Liver (tissue), 3 donors: Measurements from ENCODE around the gene DYNLT1.

Experiments
- EGR1 ChIP-seq, 2 donors: IDR thresholded peaks; 2 replicates each; pipeline ENCODE4 v1.6.1; 2016 to 2018; ENCODE audit warnings: antibody characterized with exemption in 2 of 2, low read depth in 2 of 2
- FOXA1 ChIP-seq: IDR thresholded peaks from 2 replicates; pipeline ENCODE4 v1.6.1; 2016; ENCODE audit warnings: antibody characterized with exemption
- GABPA ChIP-seq, 2 donors: IDR thresholded peaks in 1 of 2; conservative IDR thresholded peaks in 1 of 2; 2 replicates each; pipeline ENCODE4 v1.6.1; 2016; ENCODE audit warnings: antibody characterized with exemption in 2 of 2, mild to moderate bottlenecking in 1 of 2, moderate library complexity in 1 of 2
- JUND ChIP-seq, 2 donors: IDR thresholded peaks; 2 replicates each; pipeline ENCODE4 v1.6.1; 2016; ENCODE audit warnings: antibody characterized with exemption in 2 of 2
- MAX ChIP-seq: IDR thresholded peaks from 2 replicates; pipeline ENCODE4 v1.6.1; 2016; ENCODE audit warnings: antibody characterized with exemption
- NR2F2 ChIP-seq: IDR thresholded peaks from 2 replicates; pipeline ENCODE4 v1.6.1; 2016; ENCODE audit warnings: antibody characterized with exemption
- RAD21 ChIP-seq, 2 donors: IDR thresholded peaks; 2 replicates each; pipeline ENCODE4 v1.6.1; 2016; ENCODE audit warnings: antibody characterized with exemption in 2 of 2, mild to moderate bottlenecking in 2 of 2
- REST ChIP-seq: IDR thresholded peaks from 2 replicates; pipeline ENCODE4 v1.6.1; 2016; ENCODE audit warnings: antibody characterized with exemption, mild to moderate bottlenecking
- RXRA ChIP-seq, 2 donors: IDR thresholded peaks; 2 replicates each; pipeline ENCODE4 v1.6.1; 2017 to 2018; ENCODE audit warnings: antibody characterized with exemption in 2 of 2, mild to moderate bottlenecking in 1 of 2
- SP1 ChIP-seq: IDR thresholded peaks from 2 replicates; pipeline ENCODE4 v1.6.1; 2018; ENCODE audit warnings: antibody characterized with exemption, mild to moderate bottlenecking
- TAF1 ChIP-seq: conservative IDR thresholded peaks from 2 replicates; pipeline ENCODE4 v1.6.1; 2016; ENCODE audit warnings: antibody characterized with exemption, mild to moderate bottlenecking
- TF ChIP-seq, protein P1 (sequence below): fragments of 150-350 bp; IDR thresholded peaks from 2 replicates; pipeline ENCODE4 v1.5.1; 2017; ENCODE audit warnings: improper control_type of control experiment, low read depth, low read length; ENCODE audit not compliant: missing input control
- TF ChIP-seq, protein P2 (sequence below): IDR thresholded peaks from 2 replicates; pipeline ENCODE4 v1.6.1; 2016; ENCODE audit warnings: antibody characterized with exemption
- TF ChIP-seq, protein P3 (sequence below): IDR thresholded peaks from 2 replicates; pipeline ENCODE4 v1.6.1; 2016; ENCODE audit warnings: antibody characterized with exemption
- donor health status: healthy.
- donor health status: healthy.

GRCh38 chr6:158606935-158607334, 37.6 kb downstream of the DYNLT1 start:
- TF ChIP-seq, protein P1, sequence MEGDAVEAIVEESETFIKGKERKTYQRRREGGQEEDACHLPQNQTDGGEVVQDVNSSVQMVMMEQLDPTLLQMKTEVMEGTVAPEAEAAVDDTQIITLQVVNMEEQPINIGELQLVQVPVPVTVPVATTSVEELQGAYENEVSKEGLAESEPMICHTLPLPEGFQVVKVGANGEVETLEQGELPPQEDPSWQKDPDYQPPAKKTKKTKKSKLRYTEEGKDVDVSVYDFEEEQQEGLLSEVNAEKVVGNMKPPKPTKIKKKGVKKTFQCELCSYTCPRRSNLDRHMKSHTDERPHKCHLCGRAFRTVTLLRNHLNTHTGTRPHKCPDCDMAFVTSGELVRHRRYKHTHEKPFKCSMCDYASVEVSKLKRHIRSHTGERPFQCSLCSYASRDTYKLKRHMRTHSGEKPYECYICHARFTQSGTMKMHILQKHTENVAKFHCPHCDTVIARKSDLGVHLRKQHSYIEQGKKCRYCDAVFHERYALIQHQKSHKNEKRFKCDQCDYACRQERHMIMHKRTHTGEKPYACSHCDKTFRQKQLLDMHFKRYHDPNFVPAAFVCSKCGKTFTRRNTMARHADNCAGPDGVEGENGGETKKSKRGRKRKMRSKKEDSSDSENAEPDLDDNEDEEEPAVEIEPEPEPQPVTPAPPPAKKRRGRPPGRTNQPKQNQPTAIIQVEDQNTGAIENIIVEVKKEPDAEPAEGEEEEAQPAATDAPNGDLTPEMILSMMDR: no peak
- no peak for TF ChIP-seq REST
- TF ChIP-seq RXRA (IDR thresholded peaks at IDR 0.05): no peak
- TF ChIP-seq EGR1 (IDR thresholded peaks at IDR 0.05; ENCODE audit: low read depth in 2 of 2): no peak
- no peak for TF ChIP-seq MAX
- TF ChIP-seq, protein P2, sequence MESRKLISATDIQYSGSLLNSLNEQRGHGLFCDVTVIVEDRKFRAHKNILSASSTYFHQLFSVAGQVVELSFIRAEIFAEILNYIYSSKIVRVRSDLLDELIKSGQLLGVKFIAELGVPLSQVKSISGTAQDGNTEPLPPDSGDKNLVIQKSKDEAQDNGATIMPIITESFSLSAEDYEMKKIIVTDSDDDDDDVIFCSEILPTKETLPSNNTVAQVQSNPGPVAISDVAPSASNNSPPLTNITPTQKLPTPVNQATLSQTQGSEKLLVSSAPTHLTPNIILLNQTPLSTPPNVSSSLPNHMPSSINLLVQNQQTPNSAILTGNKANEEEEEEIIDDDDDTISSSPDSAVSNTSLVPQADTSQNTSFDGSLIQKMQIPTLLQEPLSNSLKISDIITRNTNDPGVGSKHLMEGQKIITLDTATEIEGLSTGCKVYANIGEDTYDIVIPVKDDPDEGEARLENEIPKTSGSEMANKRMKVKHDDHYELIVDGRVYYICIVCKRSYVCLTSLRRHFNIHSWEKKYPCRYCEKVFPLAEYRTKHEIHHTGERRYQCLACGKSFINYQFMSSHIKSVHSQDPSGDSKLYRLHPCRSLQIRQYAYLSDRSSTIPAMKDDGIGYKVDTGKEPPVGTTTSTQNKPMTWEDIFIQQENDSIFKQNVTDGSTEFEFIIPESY: no peak
- no peak for TF ChIP-seq GABPA (IDR thresholded peaks at IDR 0.05 in 1 of 2, conservative IDR thresholded peaks at IDR 0.05 in 1 of 2)
- no peak for TF ChIP-seq TAF1
- TF ChIP-seq NR2F2: no peak
- TF ChIP-seq, protein P3, sequence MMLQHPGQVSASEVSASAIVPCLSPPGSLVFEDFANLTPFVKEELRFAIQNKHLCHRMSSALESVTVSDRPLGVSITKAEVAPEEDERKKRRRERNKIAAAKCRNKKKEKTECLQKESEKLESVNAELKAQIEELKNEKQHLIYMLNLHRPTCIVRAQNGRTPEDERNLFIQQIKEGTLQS: no peak
- no peak for TF ChIP-seq JUND (IDR thresholded peaks at IDR 0.05)
- TF ChIP-seq SP1: no peak
- no peak for TF ChIP-seq RAD21 (IDR thresholded peaks at IDR 0.05)
- no peak for TF ChIP-seq FOXA1
